Measurements from ENCODE around the gene RGS14.

Gene RGS14

DNA sequence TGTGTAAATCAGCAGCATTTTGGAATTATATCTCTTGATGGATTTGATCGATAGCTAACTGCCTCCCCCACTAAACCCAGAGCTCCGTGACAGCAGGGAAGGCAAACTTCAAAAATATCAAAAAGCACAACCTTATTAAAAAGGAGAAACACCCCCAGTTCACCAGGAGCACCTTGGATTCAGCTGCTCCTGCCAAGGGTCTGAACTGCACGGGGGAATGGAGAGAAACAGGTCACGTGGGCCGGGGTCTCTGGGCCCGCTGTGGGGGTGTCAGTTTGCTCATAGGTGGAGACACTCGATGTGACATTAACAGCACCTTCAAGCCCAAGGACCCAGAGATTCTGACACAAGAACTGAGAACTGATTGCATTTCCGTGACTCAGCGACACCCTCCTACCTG is 25.5 kb downstream of the RGS14 start:
- no peak for DNase-seq

GRCh38 chr5:177384134-177384533 is 26.4 kb downstream of the RGS14 start, which contains the start of gene SLC34A1:
Gene SLC34A1 (plus strand): TSS chr5:177384434. CDS start chr5:177385742, 1,308 bp downstream.
- no peak for DNase-seq

GRCh38 chr5:177385720-177386119 is 28.0 kb downstream of the RGS14 start:
- DNase-seq = no peak

DNA sequence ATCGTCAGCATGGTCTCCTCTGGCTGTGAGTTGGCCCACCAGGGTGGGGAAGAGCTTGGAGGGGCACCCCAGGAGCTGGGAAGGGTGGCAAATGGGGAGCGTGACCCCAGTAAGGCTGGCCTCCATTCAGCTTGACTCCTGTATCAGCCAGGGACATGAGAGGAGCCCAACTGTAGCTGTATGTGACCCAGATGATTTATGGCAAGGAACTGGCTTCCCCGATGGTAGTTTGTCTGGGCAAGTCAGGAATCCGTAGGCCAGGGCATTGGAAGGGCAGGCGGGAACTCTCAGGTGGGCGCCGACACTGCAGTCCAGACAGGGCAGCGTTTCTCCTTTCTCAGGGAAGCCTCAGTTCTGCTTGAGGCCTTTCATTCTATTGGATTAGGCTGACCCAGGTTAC is 28.8 kb downstream of the RGS14 start:
- DNase-seq = no peak

DNA sequence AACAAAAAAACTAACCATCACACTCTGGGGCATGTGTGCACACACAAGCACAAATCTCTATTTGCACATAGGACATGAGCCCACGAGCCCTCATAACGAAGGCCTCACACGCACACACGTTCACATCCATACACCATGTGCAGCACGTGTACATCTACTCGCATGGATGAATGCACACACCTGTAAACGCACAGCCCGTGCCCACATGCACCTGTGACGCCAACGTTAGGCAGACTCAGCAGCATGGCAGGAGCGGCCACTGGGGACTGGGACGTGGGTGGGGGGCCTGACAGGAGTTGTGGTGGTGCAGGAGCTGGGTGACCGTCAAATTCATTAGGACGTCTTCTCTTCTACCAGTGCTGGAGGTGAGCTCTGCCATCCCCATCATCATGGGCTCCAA is 29.7 kb downstream of the RGS14 start:
- no peak for DNase-seq

- no peak for DNase-seq
Observed at GRCh38 chr5:177388521-177389052, 30.9 kb downstream of the RGS14 start.

- DNase-seq = no peak
Observed at GRCh38 chr5:177389241-177390169, 31.8 kb downstream of the RGS14 start.

- DNase-seq = peak; percentile 70
Observed at GRCh38 chr5:177390363-177391300, 32.9 kb downstream of the RGS14 start.

DNA sequence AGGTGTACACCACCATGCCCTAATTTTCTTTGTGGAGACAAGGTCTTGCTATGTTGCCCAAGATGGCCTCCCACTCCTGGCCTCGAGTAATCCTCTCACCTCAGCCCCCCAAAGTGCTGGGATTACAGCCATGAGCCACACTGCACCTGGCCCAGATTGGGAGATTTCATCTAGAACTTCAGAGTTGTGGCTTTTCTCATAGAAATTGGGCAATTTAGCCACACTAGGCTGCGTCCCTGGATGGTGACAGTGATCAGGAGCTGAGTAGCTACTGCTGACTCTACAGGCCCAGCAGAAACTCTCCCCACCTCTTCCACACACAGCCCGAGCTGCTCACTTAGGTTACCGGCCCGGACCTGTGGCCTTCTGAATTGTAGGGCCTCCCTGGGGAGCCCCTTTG is 35.0 kb downstream of the RGS14 start:
- no peak for DNase-seq

DNA sequence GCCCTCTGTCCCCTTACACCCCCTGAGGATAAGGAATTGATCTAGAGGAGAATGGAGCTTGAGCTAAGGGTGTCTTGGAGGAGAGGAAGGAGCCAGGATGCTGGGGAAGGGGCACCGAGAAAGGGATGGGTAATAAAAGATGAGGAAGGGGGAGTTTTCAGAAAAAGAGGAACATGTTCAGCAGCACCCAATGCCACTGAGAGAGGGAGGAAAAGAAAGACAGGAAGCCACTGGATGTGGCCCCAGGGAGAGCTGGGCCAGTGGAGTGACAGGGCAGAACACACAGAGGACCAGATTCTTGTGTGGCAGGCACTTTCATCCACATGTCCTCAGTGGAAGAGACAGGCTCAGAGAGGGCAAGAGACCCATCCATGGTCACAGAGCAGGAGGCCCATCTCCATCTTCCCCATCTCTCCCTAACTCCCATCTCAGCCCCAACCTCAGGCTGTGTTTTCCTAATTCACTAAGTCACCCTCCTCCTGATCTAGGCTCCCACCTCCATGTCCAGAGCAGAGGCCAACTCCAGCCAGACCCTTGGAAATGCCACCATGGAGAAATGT is 35.6 kb downstream of the RGS14 start:
- no peak for DNase-seq

GRCh38 chr5:177393990-177394389 is 36.3 kb downstream of the RGS14 start:
- DNase-seq = no peak

DNA sequence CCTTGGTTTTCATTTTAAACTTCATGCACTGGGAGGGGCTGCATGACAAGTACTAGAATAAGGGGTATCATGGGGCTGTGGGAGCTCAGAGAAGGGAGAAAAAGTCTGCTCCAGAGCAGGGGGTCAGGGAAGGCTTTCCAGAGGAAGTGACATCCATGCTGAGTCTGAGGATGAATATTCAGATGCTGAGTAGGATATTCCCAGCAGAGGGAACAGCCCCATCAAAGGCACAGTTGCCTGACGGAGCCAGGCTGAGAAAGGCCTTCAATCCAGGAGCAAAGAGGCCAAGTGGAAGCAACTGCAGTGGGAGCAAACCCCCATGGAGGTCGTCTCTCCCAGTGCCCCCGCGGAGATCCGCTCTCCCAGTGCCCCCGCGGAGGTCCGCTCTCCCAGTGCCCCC is 38.4 kb downstream of the RGS14 start:
- no peak for DNase-seq

GRCh38 chr5:177396807-177397206 is 39.1 kb downstream of the RGS14 start:
- no peak for DNase-seq

DNA sequence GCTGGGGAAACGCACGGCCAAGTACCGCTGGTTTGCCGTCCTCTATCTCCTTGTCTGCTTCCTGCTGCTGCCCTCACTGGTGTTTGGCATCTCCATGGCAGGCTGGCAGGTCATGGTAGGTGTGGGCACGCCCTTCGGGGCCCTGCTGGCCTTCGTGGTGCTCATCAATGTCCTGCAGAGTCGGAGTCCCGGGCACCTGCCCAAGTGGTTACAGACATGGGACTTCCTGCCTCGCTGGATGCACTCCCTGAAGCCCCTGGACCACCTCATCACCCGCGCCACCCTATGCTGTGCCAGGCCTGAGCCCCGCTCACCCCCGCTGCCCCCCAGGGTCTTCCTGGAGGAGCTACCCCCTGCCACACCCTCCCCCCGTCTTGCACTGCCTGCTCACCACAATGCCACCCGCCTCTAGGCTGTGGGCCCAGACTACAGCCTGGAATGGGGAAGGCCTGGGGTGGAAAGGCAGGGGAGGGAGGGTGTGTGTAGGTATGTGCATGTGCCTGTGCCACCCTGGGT is 40.2 kb downstream of the RGS14 start:
- no peak for DNase-seq

GRCh38 chr5:177399997-177400868 is 42.5 kb downstream of the RGS14 start, which contains the start of gene PFN3:
Gene PFN3 (minus strand): TSS chr5:177400661. CDS start chr5:177400576, 85 bp downstream.
- DNase-seq = no peak

DNA sequence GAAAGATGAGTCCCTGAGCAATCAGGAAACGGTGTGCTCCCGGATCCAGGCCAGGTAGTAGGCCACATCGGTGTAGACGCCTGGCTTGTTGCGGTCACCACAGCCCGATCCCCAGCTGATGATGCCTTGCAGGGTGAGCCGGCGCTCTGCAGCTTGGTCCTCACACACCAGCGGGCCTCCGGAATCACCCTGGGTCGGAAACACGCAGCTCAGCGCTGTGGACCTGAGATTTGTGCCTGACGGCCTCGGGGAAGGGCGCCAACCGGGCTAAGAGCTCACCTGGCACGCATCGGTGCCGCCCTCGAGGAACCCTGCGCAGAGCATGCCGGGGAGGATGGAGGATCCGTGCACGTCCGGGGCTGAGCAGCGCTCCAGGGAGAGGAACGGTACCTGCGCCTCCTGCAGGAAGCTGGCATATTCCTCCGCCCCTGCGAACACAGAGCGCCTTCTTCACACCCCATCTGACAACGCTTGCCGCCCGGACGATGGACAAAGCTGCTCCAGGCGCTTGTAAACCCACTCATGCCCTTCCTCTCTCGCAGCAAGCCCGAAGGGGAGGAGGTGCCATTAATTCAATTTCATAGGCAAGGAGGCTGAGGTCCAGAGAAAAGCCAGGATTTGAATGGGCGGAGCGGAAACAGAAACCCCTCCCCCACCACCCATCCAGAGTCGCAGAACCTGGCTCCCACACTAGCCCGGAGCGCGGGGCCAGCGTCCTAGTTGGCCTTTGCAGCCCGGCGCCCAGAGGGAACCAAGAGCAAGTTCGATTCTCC is 44.7 kb downstream of the RGS14 start:
- DNase-seq = peak; percentile 75

DNA sequence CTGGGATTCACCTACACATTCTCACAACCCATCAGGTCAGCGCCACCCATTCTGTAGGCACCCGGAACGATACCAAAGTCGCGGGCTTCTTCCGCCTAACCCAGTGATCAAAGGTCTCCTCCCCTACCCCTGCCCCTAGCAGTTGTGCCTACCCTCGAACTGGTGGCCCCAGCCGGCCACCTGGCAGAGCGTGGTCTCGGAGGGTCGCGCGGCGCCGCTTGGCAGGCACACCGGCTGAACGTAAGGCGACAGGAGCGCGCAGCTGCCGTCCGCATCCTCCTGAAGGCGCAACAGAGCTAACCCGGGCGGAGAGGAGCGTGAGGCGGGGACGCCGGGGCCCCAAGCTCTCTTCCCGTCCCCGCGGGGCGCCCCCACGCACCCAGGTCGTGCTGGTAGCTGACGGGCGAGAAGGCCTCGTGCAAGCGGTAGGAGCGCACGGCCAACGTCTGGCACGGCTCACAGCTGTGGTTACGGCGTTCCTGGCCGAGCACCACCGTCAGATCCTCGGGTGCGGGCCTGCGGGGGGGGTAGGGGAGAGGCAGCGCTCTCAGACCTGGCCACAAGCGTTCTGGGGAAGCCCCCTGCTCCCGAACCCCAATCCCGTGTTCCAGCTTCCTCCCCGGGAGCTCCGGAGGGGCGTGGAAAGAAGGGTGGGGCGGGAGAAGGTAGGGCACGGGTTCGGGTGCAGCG is 45.5 kb downstream of the RGS14 start:
- DNase-seq = no peak

DNA sequence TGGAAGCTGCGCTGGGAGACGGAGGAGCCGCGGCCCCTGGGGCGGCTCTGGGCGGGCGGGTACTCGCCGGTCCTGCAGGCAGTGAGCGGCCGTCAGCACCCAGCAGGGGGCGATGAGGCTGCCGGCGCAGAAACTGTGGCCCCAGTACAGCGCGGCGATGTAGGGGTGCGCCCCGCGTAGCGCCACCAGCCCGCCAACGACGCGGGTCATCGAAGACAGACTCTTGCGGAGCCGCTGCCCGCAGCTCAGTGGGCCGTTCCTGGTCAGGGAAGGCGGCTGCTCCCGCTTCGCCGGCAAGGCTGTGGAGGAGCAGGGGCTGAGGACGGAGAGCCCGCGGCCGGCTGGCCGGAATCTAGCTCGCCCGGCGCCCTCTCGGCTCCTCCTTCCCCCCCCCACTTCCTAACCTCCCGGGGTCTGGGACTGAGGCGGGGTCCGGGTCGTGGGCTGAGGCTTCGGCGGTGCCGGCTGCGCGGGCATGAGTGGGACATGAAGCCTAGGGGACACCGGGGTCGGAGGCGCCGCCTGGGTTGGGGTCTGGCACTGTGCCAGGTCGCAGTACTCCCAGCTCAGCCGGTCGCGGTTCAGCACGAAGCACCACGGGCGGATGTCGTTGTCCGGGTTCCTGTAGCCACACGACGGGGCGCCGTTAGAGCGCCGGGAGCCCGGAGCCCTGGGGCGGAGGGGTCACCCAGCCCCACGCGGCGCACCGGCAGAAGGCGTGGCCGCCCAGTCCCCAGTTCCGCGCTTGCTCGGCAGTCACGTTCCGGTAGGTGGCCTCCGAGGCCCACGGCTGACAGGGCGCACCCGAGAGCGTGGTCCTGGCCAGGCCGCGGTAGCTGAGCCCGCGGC is 46.3 kb downstream of the RGS14 start:
- DNase-seq = no peak

GRCh38 chr5:177404641-177405179 is 47.0 kb downstream of the RGS14 start:
- DNase-seq = no peak
